GM11168 (cell line): ENCODE measurements around the gene KDF1.
"Not testable (repeated sequence)": the region's sequence is repeated elsewhere in the genome, so short reads cannot be mapped to it uniquely, and the experiment has no call there.

Experiments
- in situ Hi-C: fragments of 300-500 bp; cut with MboI; formaldehyde crosslinking; loops from one replicate; pipeline ENCODE4 v1.12.0; 2022; ENCODE audit warnings: low sequenced_read_pairs; ENCODE audit not compliant: unreplicated experiment

Gene KDF1

DNA sequence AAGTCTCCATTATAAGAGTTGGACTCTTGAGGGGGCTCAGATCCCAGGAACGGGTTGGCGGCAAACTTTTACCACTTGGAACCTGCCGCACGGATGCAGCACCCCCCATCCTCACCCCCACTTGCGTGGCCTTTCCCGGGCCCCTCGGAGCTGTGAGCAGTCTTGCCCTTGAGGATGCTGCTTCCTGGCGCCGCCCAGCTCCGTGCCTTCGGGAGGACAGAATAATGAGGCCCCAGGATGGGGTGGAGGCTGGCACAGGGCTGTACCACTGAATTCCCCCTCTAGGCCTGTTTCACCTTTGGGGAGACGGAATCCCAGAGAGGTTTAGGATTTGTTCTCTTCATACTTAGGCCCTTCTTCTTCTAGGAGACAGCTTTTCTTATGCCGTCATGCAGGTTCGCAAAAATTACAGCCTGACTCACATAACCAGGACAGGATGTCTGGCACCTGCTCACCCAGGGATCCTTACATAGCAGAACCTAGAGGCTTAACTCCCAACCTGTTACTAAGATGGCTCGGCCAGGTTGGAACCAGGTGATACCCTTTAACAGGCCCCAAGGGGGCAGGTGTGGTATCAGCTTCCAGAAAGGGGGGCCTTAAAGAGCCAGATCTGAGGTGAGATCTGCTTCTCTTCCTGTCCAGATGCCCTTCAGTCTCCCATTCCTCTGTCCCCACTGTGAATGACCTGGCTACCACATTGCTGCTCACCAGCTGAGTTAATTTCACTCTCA, 34.7 kb upstream of the KDF1 start:
- in situ Hi-C loops: no loop called here

DNA sequence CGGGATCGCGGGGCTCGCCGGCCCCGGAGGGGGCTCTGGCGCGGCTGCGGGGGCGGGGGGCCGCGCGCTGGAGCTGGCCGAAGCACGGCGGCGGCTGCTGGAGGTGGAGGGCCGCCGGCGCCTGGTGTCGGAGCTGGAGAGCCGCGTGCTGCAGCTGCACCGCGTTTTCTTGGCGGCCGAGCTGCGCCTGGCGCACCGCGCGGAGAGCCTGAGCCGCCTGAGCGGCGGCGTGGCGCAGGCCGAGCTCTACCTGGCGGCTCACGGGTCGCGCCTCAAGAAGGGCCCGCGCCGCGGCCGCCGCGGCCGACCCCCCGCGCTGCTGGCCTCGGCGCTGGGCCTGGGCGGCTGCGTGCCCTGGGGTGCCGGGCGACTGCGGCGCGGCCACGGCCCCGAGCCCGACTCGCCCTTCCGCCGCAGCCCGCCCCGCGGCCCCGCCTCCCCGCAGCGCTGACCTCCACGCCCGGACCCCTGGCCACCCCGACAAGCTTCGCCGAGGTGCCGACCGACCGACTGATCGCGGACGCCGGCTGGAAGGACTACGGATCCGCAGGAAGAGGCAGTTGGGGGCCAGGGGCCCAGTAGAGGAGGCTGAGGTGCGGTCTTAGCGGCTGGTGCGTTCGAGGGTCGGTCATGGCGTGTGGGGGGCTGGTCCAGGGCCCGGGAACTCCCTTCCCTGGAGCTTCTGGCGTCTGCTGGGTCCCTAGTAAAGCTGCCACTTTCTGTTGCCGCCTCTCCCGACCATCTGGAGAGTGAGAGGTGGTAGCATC, 33.9 kb upstream of the KDF1 start:
- in situ Hi-C loops: no loop called here

DNA sequence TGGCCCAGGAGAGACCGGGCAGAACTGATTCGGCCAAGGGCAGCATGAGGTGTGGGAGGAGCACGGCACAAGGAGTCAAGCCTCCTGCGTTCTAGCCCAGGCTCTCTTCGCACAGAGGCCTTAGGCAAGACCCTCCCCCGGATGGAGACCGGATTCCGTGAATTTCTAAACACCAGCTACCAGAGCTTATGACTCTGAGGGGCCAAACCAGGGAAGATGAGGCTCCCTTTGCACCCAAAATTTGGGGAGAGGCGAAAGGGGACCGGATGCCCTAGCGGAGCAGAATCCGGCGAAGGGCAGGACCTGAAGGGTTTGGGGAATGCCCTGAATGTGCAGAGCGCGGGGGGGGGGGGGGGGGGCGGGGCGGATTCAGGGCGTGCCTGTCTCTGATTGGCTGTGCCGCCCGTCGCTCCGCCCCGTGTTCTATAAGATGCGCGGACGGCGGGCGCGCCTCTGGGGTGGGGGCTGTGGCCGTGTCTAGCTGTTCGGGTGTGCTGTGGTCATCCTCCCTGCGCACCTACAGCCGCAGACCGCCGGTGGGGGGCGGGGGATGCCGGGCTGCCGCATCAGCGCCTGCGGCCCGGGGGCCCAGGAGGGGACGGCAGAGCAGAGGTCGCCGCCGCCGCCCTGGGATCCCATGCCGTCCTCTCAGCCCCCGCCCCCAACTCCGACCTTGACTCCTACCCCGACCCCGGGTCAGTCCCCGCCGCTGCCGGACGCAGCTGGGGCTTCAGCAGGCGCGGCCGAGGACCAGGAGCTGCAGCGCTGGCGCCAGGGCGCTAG, 33.2 kb upstream of the KDF1 start, which contains the start of gene TRNP1:
Gene TRNP1, plus strand, starts transcription at position 456 of the 783 bp plus-strand sequence. Its CDS starts 95 bp downstream, at position 551.
- in situ Hi-C loops: no loop called here

DNA sequence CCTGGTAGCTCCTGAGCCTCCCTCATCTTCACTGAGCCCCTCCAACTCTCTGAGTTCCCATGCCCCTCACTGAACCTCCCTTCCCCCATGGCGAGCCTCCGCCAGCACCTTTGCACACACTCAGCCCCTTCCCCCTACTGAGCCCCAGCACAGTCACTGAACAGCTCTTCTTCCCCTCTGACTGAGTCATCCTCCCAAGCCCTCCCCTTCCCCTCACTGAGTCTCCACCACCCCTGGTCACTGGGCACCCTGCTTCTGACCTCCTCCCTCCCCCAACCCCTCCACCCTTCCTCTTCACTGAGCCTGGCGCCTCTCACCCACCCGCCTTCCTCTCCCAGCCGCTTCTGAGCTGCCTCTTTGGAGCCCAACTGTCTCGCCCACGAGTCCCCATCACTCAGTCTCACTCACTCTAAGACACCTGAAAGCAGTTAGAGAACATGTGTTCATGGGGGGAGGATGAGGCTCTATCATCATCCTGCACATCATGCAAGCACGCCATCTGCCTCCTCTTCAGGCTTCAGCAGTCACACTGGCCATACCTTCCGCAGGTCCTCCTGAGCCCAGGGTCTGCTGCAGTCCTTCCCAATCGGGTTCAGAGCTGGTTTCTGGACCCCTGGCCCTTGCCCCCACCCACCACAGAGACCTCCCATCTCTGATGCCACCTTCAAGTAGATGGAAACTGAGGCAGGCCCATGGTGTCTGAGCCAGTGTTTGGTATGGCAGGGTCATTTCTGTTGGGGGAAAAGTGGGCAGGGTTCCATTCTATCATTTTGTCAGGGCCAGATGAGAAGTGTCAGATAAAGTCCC, 31.2 kb upstream of the KDF1 start:
- in situ Hi-C loops: no loop called here

DNA sequence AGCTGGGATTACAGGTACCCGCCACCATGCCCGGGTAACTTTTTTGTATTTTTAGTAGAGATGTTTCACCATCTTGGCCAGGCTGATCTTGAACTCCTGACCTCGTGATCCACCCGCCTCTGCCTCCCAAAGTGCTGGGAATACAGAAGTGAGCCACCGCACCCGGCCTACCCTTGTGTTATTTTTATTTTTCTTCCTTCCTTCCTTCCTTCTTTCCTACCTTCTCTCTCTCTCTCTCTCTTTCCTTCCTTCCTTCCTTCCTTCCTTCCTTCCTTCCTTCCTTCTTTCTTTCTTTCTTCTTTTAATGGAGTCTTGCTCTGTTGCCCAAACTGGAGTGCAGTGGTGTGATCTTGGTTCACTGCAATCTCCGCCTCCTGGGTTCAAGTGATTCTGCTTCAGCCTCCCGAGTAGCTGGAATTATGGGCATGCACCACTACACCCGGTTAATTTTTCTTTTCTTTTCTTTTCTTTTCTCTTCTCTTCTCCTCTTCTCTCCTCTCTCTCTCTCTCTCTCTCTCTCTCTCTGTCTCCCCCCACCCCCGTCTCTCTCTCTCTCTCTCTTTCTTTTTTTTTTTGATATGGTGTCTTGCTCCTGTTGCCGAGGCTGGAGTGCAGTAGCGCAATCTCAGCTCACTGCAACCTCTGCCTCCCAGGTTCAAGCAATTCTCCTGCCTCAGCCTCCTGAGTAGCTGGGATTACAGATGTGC, 29.3 kb upstream of the KDF1 start:
- in situ Hi-C loops: not testable (repeated sequence)

DNA sequence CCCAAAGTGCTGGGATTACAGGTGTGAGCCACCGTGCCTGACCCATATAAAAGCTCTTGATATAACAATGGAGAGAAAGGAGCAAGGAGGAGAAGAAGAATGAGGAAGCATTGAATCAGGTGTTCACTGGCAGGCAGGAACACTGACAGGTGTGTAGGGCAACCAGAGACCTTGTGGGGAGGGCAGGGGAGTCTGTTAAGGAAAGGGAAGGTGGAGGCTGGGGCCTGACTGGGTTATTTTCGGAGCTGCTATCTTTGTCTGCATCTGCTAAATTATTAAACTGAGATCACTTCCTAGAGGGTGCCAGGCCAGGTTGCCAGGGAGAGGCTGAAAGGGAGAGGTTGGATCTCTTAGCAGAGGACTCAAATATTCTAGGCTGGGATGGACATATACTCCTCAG, 26.4 kb upstream of the KDF1 start:
- in situ Hi-C loops: no loop called here

DNA sequence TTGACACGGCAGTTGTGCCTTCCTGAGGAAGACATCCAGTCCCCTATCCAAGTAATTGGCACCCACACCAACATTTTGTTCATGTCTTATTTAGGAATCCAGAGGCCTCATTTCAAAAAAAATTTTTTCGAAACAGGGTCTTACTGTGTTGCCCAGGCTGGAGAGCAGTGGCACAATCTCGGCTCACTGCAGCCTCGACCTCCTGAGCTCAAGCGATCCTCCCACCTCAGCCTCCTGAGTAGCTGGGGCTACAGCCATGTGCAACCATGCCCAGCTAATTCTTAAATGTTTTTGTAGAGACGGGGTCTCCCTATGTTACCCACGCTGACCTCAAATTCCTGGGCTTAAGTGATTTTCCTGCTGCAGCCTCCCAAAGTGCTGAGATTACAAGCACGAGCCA, 24.0 kb upstream of the KDF1 start:
- in situ Hi-C loops: no loop called here

DNA sequence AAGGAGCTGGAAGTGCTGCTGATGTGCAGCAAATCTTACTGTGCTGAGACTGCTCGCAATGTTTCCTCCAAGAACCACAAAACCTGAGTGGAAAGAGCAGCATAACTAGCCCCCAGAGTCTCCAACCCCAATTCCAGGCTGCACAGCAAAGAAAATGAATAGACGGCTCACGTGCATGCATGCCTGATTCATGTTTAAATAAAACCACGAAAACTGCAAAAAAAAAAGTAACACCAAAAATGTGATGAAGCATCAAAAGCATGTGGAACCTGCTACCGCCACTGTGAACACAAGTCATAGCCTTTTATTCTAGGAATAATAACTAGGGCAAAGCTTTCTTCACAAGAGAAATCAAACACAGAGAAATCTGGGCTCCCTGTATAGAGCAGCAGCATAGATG, 23.6 kb upstream of the KDF1 start:
- in situ Hi-C loops: no loop called here

DNA sequence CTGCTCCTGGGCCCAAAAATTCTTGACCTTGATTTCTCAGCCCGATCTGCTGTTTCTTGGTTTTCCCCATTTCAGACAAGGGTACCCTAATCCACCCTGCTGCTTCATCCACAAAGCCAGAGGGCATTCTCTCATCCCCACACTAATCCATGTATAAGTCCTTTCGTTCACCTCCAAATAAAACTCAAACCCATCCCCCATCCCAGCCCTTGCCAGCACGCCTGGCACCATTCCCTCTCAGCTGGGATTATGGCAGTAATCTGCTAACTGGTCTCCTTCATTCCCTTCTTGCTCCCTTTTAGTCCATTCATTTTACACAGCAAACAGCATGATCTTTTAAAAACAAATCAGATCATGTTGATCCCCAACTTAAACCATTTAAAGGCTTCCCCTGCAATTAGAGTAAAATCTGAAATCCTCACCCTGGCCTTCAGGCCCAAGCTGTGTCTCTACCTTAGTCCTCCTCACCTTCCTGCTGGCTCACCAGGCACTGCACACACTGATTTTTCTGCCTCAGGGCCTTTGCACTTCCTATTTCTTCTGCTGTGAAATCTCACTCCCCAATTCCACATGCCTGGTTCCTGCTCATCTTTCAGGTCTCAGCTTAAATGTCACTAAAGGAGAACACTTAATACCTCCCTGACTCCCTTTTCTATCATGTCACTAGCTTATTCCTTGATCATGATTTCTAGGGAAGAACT, 21.0 kb upstream of the KDF1 start:
- in situ Hi-C loops: no loop called here

DNA sequence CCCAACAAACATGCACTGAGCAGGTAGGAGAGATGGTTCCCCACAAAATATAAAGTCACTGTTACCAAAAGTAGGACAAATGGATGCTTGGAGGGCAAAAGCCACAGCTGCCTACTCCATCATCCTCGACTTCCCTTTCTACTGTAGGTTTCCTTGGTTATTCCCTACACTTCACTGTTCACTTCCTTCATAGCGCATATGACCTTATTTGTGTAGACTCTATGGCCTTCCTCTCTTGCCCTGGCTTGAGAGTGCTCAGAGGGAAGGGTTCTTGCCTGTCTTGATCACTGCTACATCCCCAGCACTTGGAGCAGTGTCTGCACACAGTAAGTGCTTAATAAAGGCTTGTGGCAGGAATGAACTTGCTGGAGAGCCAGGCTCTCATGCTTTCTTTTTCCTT, 18.6 kb upstream of the KDF1 start:
- in situ Hi-C loops: no loop called here

DNA sequence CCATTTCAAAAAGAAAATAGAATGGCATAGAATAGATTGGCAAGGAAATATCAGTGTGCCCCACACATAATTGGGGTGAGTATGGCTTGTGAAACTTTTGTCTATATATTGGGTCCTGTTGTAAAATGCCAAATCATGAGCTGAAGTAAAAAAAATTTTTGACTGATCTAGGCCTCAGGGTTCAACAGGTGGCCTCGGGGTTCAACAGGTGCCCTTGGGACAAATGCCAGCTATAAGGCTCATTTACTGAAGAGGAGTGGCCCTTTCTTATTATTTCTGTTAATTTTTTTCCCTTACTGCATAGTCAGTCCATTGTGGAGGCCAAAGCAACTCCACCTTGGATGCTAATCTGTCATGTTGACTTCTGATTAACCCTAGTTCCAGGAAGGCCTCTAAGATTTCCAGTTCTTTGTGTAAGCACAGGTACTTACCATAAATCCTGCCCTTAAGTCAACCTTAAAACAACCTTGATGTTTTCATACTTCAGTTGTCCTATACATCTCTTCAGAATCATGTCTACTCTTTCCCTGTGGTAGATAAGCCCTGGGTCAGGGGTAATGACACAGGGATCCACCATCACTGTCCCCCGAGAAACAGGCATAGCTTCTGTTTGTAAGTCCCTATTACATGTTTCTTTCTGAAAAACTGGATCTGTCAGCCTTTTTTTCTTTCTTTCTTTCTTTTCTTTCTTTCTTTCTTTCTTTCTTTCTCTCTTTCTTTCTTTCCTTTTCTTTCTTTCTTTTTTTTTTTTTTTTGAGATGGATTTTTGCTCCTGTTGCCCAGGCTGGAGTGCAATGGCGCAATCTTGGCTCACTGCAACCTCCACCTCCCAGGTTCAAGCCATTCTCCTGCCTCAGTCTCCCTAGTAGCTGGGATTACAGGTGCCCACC, 16.6 kb upstream of the KDF1 start:
- in situ Hi-C loops: no loop called here

DNA sequence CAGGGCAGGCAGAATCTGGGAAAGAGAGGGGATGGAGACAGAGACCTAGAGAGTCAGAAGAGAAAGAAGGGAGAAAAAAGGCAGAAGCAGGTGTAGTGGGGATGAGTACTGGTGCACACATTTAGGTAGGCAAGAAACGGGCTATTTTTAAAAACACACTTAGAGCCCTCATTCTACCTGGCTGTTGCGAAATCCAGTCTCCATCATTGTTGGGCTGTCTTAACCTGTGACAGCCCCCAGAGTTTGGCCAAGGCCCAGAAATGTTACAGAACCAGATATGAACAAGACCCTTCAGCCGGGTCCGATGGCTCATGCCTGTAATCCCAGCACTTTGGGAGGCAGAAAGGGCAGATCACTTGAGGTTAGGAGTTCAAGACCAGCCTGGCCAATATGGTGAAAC, 12.6 kb upstream of the KDF1 start:
- in situ Hi-C loops: no loop called here

DNA sequence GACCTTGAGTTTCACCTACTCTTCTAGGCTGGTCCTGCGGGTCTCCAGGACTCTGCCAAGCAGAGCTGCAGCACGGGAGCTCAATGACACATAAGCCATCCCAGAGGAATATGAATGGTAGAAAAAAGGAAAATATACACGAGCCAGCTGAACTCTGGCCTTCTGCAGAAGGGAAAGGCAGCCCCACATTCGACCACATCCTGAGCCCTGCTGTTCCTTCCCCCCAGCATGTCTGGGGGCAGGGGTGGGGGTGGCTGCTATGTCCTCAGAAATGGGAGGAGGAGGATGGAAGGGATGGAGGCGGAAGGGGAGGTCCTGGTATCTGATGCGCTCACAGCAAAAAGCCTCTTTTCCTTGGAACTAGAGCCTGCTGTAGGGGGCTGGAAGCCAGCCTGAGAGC, 12.1 kb upstream of the KDF1 start:
- in situ Hi-C loops: no loop called here

DNA sequence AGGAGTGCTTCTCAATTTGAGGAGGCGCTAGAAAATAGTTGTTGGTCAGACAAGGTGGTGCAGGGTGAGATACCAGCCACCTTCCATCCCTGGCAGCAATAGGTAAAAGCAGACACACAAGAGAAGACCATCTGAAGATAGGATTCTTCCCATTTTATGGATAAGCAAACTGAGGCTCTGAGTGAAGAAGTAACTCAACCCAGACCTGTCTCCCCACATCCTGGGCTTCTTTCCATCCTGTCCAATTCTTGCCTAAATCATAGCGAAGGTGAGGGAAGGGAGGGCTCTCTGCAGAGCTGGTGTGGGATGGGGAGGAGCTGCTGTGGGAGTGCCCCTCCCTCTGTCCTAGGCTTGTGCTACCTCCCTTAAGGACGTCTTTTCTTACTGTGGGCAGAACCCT, 11.3 kb upstream of the KDF1 start:
- in situ Hi-C loops: no loop called here

DNA sequence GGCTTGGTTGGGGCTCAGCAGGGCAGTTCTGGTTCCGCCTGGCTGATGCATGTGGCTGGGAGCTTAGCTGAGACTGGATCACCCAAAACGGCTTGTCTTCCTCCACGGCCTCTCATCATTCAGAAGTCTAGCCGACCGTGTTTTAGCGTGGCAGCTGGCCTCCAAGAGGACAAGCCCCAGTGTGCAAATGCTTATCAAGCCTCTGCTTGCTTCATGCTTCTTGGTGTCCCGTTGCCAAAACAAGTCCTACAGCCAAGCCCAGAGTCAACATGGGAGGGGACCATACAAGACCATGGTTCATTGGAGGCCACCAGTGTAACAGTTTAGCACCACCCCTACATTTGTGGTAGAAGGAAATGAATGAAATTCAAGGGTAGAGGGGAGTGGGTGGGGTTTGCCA, 10.5 kb upstream of the KDF1 start:
- in situ Hi-C loops: no loop called here

DNA sequence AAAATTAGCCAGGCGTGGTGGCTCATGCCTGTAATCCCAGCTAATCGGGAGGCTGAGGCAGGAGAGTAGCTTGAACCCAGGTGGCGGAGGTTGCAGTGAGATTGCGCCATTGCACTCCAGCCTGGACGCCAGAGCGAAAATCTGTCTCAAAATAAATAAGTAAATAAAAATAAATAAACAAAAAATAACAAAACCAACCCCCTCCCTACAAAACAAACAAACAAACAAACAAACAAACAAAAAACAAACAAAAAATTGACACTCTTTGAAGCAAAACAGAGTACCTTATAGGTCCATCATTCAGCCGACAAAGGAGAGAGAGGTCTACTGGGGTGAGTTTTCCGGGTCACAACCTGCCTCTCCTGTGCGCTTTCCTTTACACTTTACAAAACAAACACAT, 5.4 kb upstream of the KDF1 start:
- in situ Hi-C loops: no loop called here

DNA sequence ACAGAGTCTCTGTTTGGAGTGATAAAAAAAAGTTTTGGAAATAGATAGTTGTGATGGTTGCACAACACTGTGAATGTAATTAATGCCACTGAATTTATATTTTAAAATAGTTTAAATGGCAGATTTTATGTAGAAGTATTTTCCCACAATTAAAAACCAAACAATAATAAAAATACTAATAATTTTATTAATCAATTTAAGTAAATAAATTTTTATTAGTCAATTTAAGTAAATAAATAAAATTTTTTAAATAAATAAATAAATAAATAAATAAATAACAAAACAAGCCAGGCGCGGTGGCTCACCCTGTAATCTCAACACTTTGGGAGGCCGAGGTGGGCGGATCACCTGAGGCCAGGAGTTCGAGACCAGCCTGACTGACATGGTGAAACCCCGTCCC, 4.9 kb upstream of the KDF1 start:
- in situ Hi-C loops: no loop called here

DNA sequence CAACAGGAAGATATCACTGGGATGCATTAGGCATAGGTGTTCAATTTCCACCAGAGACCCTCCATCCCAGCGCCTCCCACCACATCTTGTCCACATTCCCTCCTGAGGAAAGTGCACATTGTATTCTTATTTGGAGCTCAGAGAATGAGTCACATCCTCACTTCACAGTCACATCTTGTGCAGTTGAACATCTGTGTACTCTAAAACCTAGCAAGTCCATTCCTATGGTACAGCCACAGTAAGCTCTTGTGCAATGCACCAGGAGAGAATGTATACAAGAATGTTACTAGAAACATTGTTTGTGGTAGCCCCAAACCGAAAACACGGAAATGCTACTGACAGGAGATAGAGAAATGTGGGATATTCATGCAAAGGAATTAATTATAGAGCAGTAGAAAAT, 1.6 kb upstream of the KDF1 start:
- in situ Hi-C loops: no loop called here
